ENCODE data around the gene NXPH4.

NXPH4 gene

DNA sequence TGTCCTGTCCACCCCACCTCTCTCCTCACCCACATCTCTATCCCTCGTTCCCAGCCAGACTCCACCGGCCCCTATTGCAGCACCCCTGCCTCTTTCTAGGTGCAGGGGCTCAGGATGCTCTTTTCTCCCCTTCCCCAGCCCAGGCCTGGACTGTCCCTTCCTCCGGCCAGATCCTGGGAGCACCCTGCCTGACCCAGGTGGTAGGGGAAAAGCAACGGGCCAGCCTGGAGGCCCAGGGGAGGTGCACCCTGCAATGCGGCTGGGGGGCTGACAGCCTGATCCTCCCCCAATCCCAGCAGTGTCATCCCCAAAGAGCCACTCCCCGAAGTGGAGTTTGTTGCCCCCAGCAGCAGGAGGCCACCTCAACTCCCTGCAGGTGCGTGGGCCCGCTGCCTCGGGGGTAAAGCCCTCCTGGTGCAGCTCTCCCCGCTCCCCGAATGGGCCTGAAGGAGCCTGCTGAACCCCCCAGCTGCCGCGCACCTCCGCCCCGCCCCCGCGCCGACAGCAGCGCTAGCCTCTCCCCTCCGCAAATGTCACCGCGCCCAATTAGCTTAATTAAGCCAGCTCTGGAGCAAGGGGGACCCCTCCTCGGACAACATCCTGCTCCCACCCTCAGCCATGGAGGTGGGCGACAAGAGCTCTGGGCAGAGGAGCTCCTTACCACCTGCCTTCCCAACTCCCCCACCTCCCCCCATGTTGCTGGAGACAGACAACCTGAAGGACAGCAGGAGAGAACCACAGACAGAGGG is 4.7 kb downstream of the NXPH4 start:
- DNase-seq (ENCODE audit: low read depth): no peak
- H3K4me3 ChIP-seq (ENCODE audit: low read length): no peak overlapping the region
- TF ChIP-seq, protein P1, sequence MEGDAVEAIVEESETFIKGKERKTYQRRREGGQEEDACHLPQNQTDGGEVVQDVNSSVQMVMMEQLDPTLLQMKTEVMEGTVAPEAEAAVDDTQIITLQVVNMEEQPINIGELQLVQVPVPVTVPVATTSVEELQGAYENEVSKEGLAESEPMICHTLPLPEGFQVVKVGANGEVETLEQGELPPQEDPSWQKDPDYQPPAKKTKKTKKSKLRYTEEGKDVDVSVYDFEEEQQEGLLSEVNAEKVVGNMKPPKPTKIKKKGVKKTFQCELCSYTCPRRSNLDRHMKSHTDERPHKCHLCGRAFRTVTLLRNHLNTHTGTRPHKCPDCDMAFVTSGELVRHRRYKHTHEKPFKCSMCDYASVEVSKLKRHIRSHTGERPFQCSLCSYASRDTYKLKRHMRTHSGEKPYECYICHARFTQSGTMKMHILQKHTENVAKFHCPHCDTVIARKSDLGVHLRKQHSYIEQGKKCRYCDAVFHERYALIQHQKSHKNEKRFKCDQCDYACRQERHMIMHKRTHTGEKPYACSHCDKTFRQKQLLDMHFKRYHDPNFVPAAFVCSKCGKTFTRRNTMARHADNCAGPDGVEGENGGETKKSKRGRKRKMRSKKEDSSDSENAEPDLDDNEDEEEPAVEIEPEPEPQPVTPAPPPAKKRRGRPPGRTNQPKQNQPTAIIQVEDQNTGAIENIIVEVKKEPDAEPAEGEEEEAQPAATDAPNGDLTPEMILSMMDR (conservative IDR thresholded peaks at IDR 0.05; ENCODE audit: low read length): no peak

DNA sequence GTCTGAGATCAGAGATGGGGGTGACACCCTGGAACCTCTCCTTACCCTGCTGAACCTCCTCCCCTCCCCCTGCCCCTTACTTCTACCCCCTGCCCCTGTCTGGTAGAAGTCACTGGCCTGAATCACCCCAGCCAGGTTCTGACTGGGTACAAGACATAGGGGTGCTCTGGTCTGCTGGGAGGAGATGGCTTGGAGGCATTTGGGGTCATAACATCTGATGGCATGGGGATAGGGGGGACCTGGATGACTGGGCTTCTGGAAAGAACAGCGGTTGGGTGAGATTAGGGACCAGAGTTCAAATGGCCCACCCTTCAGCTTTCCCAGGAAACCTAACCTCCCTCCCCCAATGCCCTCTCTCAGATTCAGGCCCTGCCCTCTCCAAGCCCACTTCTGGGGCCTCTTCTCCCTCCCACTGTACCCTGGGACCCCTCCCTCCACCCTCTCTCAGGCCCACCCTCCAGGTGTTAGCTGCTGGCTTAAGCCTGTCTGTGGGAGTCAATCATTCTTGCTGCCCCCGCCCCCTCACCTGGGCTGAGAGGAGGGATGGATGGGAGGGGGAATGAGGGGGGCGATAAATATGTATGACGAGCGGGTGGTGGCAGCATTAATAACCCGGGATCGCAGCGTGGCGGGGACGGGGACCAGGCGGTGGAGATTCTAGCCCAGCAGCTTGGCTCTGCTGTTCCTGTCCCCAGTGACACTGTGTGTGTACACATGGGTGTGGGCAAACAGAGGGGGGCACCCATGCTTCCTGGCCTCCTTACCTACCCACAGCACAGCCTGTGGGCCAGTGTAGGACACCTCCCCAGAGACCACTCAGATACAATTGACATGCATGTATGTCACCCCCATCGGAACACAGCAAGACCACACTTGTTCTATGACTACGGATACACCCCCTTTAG is 5.9 kb downstream of the NXPH4 start:
- no peak overlapping the region for H3K4me3 ChIP-seq (ENCODE audit: low read length)
- TF ChIP-seq, protein P1 (conservative IDR thresholded peaks at IDR 0.05; ENCODE audit: low read length): no peak
- DNase-seq (ENCODE audit: low read depth): no peak

DNA sequence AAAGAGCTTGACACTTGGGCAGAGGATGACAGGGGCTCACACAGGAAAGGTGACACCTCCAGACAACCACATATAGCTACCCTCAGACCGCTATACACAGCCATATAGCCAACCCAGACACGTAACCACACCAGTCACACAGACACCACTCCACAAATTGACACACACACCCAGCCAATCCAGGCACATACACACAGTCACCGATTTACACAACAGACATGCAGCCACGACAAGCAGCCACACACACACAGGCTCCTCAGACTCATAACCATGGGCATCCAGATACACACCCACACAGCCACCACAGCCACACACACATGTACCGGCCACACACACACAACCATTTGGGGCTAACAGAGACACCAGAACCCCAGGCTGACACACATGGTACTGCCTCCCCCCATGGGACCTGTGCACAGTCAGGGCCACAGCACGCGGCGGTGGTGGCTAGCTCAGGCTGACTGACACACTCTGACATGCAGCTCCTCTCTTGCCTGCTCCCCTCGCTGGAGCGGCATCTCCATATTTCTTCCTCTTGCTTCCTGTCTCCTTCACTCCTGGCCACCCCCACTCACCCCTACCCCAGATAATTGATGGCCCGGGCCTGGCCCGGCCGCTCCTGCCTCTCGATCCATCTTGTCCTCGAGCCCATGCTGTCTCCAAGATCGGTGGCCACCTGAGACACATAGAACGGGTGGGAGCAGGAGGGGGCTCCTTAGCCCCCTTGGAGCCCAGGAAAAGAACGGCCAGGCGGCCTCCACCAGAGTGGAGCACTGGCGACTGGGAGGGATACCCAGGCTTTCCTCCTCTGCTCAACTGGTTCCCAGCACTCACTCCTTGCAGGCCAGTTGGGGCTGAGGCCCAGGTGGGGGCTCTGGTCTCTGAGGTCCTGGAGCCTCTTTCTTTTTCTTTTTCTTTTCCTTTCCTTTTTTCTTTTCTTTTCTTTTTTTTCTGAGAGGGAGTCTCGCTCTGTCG is 6.9 kb downstream of the NXPH4 start:
- no peak overlapping the region for H3K4me3 ChIP-seq (ENCODE audit: low read length)
- no peak for DNase-seq (ENCODE audit: low read depth)
- TF ChIP-seq, protein P1 (conservative IDR thresholded peaks at IDR 0.05; ENCODE audit: low read length): no peak

DNA sequence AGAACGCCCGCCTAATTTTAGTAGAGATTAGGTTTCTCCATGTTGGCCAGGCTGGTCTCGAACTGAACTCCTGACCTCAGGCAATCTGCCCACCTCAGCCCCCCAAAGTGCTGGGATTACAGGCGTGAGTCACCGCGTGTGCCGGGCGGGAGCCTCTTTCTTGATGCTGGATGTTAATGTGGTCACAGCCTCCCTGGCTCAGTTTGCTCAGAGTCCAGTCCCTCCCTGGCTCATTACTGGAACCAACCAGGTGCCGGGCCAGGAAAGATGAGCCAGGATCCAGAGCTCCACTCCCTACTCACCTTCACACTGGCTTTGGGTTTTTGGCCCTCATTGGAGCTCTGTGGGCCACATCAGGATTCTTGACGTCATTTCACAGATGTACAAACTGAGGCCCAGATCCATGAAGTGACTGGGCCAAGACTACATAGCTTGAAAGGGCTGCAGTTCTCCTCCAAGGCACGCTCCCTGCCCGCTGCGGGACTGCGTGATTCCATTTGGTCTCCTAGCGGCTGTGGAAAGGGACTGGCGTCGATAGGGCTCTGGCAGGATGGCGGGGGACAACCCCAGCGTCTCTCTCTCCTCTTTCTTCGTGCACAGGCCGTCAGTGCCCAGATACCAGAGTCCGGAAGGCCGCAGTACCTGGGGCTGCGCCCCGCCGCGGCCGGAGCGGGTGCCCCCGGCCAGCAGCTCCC is 7.8 kb downstream of the NXPH4 start:
- H3K4me3 ChIP-seq (ENCODE audit: low read length): no peak overlapping the region
- DNase-seq (ENCODE audit: low read depth): no peak

DNA sequence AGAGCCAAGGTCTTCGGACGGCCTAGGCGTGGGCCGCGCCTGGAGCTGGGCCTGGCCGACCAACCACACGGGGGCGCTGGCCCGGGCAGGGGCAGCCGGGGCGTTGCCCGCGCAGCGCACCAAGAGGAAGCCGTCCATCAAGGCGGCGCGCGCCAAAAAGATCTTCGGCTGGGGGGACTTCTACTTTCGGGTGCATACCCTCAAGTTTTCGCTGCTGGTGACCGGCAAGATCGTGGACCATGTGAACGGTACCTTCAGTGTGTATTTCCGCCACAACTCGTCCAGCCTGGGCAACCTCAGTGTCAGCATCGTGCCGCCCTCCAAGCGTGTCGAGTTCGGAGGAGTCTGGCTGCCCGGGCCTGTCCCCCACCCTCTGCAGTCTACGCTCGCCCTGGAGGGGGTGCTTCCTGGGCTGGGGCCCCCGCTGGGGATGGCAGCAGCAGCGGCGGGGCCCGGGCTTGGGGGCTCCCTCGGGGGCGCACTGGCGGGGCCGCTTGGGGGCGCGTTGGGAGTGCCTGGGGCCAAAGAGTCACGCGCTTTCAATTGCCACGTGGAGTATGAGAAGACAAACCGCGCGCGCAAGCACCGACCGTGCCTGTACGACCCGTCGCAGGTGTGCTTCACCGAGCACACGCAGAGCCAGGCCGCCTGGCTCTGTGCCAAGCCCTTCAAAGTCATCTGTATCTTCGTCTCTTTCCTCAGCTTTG is 8.5 kb downstream of the NXPH4 start:
- TF ChIP-seq, protein P1 (conservative IDR thresholded peaks at IDR 0.05; ENCODE audit: low read length): peak; percentile 21; the same call in 1 of the 2 replicates
- no peak for DNase-seq (ENCODE audit: low read depth)
- no peak overlapping the region for H3K4me3 ChIP-seq (ENCODE audit: low read length)

More for the DNA sequence above, 7.8 kb downstream of the NXPH4 start:
- TF ChIP-seq, protein P1 (conservative IDR thresholded peaks at IDR 0.05; ENCODE audit: low read length): no peak
